Hematopoietic multipotent progenitor cell treated with erythropoietin and hydrocortisone succinate and interleukin-3 and kit ligand, for 17 days (in vitro differentiated cells): ENCODE results near the gene RYR1.
"Not testable (repeated sequence)": the region's sequence is repeated elsewhere in the genome, so short reads cannot be mapped to it uniquely, and the experiment has no call there.

Source experiments
- DNase-seq: peaks from one replicate; pipeline ENCODE4 v3.0.0-alpha.2; 2015; ENCODE audit warnings: low spot score

RYR1 gene

GRCh38 chr19:38490861-38491260 is 57.4 kb downstream of the RYR1 start:
- DNase-seq: no peak

- DNase-seq: no peak
Measured at GRCh38 chr19:38492181-38492813, 58.8 kb downstream of the RYR1 start.

GRCh38 chr19:38494379-38494778 is 60.9 kb downstream of the RYR1 start:
- no peak for DNase-seq

GRCh38 chr19:38495375-38495774 is 61.9 kb downstream of the RYR1 start:
- not testable (repeated sequence) for DNase-seq

DNA sequence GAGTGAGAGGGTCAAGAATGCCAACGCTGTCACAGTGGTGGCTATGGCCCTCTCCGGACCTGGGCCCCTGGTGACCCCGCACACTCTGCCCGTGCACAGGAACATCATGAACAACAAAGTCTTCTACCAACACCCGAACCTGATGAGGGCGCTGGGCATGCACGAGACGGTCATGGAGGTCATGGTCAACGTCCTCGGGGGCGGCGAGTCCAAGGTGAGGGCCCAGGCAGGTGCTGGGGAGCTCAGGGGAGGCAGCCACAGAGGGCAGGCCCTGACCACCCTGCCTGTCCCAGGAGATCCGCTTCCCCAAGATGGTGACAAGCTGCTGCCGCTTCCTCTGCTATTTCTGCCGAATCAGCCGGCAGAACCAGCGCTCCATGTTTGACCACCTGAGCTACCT is 62.6 kb downstream of the RYR1 start:
- DNase-seq: no peak

- DNase-seq: no peak
Measured at GRCh38 chr19:38496603-38497487, 63.4 kb downstream of the RYR1 start.

DNA sequence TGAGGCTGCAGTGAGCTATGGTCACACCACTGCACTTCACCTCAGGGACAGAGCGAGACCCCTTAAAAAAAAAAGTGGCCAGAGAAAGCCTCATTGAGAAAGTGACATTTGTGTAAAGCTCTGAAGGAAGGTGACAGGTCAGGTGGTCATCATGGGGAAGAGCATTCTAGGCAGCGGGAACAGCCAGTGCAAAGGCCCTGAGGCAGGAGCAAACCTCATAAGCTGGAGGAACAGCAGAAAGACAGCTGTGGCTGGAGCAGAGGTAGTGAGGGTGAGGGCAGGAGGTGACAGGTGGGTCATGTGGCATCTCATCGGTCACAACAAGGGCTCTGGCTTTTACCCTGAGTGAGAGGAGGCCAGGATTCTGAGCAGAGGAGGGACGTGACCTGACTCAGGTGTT is 64.4 kb downstream of the RYR1 start:
- no peak for DNase-seq

- DNase-seq: no peak
Measured at GRCh38 chr19:38499532-38499931, 66.0 kb downstream of the RYR1 start.

GRCh38 chr19:38500450-38500849 is 67.0 kb downstream of the RYR1 start:
- no peak for DNase-seq

DNA sequence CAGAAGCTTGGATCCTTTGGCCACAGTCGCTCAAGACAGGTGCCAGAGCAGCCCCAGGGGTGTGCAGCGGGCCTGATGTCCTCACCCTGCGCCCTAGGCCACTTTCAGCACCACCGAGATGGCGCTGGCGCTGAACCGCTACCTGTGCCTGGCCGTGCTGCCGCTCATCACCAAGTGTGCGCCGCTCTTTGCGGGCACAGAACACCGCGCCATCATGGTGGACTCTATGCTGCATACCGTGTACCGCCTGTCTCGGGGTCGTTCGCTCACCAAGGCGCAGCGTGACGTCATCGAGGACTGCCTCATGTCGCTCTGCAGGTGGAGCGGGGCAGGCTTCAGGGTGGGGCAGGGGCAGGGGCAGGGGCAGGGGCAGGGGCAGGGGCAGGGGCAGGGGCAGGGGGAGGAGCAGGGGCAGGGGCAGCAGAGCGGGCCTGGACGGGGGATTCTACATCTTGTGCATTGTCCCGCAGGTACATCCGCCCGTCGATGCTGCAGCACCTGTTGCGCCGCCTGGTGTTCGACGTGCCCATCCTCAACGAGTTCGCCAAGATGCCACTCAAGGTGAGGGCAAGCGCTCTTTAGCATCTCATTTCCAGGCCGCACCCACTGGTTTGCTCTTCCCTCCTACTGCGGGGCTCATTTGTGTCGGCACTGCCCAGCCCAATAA is 69.1 kb downstream of the RYR1 start:
- DNase-seq: no peak

DNA sequence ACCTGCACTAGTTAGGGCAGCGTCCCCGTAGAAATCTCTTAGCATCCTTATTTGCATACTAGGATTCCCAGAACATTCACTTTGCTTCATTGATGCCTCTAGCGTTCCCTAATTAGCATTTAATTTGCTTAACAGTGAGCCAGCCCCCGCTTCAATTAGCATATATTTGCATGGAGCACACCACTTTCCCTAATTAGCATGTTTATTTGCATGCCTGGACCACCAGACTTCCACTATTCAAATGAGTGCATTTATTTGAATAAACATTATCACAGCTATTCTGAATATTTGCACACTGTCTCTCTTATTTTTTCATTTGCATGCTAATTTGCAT is 69.6 kb downstream of the RYR1 start:
- DNase-seq: no peak

DNA sequence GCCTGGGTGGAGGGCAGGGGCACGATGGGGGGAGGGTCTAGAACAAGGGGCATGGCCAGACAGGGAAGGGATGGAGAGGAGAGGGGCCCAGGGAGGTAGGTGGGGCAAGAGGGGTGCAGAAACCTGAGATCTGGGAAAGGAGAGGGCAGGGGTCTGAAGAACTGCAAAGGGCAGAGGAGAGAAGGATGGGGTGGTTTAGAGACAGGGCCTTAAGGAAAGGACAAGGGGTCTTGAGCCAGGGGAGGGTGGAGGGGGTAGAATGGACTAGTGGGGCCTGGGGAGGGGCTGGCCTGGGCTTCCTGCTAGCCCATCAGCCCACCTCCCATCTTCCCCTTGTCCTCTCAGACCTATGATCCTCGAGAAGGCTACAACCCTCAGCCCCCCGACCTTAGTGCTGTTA is 72.5 kb downstream of the RYR1 start:
- no peak for DNase-seq

DNA sequence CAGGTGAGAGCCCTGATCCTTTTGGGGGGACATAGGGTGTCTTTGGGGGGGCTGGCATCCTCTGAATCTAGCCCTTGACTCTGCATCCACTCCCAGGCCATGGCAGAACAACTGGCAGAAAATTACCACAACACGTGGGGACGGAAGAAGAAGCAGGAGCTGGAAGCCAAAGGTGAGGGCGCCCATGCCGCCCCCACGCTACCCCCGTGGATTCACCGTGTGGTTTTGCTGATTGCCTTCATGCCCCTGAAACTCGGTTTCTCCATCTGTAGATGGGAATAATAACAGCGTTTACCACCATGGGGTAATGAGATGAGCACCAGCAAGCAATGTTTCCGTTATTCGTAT is 72.9 kb downstream of the RYR1 start:
- DNase-seq: no peak

DNA sequence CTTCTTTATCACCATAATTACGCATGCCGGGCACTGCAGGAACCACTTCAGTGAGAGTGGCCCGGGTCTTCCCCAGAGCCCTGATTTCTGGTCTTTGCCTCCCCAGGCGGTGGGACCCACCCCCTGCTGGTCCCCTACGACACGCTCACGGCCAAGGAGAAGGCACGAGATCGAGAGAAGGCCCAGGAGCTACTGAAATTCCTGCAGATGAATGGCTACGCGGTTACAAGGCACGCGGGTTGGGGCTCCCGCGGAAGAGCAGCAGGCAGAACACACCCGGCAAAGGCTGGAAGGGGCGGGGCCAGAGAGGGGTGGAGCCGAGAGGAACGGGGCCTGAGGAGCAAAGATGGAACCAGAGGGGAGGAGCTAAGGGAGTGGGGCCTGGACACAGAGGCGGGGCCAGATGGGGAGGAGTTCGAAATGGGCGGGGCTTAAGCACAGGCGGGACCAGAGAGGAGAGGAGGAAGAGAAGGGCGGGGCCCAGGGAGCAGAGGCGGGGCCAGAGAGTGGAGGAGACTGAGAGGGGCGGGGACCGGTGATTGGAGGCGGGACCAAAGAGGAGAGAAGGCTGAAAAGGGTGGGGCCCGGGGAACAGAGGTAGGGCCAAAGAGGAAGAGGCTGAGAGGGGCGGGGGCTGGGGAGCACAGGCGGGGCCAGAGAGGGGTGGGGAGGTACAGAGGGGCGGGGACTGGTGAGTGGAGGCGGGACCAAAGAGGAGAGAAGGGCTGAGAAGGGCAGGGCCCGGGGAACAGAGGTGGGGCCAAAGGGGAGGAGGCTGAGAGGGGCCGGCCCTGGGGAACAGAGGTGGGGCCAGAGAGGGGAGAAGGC is 73.4 kb downstream of the RYR1 start:
- peak; percentile 78 for DNase-seq

- no peak for DNase-seq
Measured at GRCh38 chr19:38507551-38508127, 74.1 kb downstream of the RYR1 start.

DNA sequence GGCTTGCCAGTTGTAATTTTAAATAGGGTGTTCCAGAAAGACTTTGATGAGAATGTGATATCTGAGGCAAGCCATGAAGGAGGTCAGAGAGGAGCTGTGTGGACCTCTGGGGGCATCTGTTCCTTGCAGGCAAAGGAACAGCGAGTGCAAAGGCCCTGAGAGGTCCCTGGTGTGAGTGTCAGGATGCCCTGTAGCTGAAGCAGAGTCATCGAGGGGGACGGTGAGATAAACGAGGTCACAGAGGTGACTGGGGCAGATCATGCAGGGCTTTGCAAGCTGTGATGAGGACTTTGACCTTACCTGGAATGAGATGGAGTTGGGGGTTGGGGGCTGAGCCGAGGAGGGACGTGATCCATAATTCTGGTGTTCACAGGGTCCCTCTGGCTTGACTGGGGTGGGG is 75.0 kb downstream of the RYR1 start:
- no peak for DNase-seq

DNA sequence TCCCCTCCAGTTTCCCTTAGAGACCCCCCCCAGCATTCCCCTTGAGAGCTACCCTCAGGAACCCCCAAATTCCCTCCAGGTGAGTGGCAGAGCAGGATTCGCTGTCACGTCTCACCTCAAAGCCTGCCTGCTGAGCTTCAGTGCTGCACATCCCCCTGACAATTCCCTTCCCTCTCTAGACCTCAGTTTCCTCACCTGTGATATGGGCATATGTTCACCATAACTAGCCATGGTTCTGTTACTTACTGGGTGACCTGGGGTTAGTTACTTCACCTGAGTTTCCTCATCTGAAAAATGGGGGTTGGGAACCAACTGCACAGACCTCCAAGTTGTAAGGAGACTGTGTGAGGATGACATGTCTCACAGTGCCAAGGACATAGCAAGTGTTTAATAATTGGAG is 75.5 kb downstream of the RYR1 start:
- no peak for DNase-seq

- DNase-seq: no peak
Measured at GRCh38 chr19:38511074-38511708, 77.7 kb downstream of the RYR1 start.

DNA sequence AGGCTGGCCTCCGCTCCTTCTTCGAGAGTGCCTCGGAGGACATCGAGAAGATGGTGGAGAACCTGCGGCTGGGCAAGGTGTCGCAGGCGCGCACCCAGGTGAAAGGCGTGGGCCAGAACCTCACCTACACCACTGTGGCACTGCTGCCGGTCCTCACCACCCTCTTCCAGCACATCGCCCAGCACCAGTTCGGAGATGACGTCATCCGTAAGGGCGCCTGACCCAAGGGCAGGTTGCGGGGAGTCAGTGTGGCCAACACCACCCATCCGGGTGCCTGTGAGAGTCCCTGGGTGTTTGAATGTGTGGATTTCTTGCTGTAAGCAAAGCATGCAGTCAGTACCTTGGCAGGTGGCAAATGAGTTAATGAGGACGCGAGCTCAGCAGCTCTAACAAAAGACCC is 78.8 kb downstream of the RYR1 start:
- no peak for DNase-seq

DNA sequence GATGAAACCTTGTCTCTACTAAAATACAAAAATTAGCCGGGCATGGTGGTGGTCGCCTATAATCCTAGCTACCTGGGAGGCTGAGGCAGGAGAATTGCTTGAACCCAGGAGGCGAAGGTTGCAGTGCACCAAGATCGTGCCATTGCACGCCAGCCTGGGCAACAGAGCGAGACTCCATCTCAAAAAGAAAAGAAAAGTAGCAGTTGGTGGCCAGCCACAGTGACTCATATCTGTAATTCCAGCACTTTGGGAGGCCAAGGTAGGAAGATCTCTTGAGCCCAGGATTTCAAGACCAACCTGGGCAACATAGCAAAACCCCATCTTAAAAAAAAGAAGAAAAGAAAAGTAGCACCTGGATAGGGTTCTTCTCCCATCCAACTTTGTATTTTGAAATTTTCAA is 79.7 kb downstream of the RYR1 start:
- DNase-seq: not testable (repeated sequence)

DNA sequence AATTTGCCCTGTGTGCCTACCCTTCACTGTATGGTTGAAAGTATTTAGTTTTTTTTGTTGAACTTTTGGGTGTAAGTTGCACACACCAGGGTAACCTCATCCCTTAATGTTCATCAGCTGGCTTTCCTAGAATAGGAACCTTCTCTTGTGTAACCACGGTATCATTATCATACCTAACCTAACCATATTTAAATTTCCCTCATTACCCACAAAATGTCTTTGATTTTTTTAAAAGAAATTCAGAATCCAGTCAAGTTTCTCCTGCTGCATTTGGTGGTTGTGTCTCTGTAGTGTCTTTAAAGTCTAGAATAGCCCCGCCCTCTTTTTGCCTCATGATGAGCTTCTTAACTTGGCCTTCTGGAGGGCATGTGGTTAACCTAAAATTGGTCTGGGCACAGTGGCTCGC is 80.3 kb downstream of the RYR1 start:
- DNase-seq: no peak
